Measurements from ENCODE around the gene LIPK.

GRCh38 chr10:88715517-88715916 is 9.5 kb downstream of the LIPK start:
- TF ChIP-seq BDP1 (IDR thresholded peaks at IDR 0.05; ENCODE audit: insufficient read depth, insufficient read length) = no peak
- TF ChIP-seq ELF4 (CRISPR knock-in tag; IDR thresholded peaks at IDR 0.05) = no peak
- TF ChIP-seq POLR3A (IDR thresholded peaks at IDR 0.05; ENCODE audit: borderline replicate concordance, extremely low read depth, insufficient read depth, insufficient read length) = no peak
- no peak for TF ChIP-seq POLR2AphosphoS2 (IDR thresholded peaks at IDR 0.05; ENCODE audit: low read length)

Data from K562 (cell line).